ENCODE results near the gene RNF7. TPM values are rescaled to one million over a fixed set of nuclear protein-coding genes. Genes with fewer than 3 reads are reported as not detected.
A peak's percentile ranks its signal among the peaks of the same experiment; 100 is the strongest.

Gene RNF7
- total RNA-seq, 2 donors from 2014 or later = 106 to 111 TPM

- no peaks in the 10 kb centered on the region for H3K27me3 ChIP-seq (ENCODE audit: control insufficient read depth, insufficient read depth, low read length, poor library complexity, severe bottlenecking)
- no peaks in the 10 kb centered on the region for H3K4me1 ChIP-seq (ENCODE audit: control insufficient read depth, insufficient read depth, low read length)
- H3K27ac ChIP-seq (ENCODE audit: low read depth, low read length) = no peak overlapping the region
- no peaks in the 10 kb centered on the region for H3K36me3 Mint-ChIP-seq (ENCODE audit: low read depth)
- DNase-seq = no peak
- TF ChIP-seq CTCF (conservative IDR thresholded peaks at IDR 0.05) = no peak
- H3K9me3 Mint-ChIP-seq = peaks cover 2% of the 10 kb centered on the region
- H3K36me3 ChIP-seq (ENCODE audit: control insufficient read depth, insufficient read depth, low read length) = no peaks in the 10 kb centered on the region
- H3K27me3 Mint-ChIP-seq (ENCODE audit: insufficient read depth) = no peaks in the 10 kb centered on the region
- H3K4me3 ChIP-seq (ENCODE audit: low read length) = no peak overlapping the region
- H3K4me3 Mint-ChIP-seq = no peak overlapping the region
- H3K9me3 ChIP-seq (ENCODE audit: control insufficient read depth, low read length) = no peaks in the 10 kb centered on the region
- WGBS, 2 experiments (ENCODE audit: insufficient coverage in 1 of 2, insufficient read length in 1 of 2) = 95 to 97% methylated on average over 34 to 42 of the region's 42 CpGs
- H3K9ac ChIP-seq (ENCODE audit: extremely low read depth, low read length, poor library complexity, severe bottlenecking) = no peak overlapping the region
- H3K27ac Mint-ChIP-seq = no peak overlapping the region
- H3K4me1 Mint-ChIP-seq = peaks cover 1% of the 10 kb centered on the region
Observed at GRCh38 chr3:141777957-141778813, 40.1 kb downstream of the RNF7 start.

- peaks cover 14% of the 10 kb centered on the region for H3K4me1 Mint-ChIP-seq
- no peak overlapping the region for H3K4me3 Mint-ChIP-seq
- H3K4me3 ChIP-seq (ENCODE audit: low read length) = no peak overlapping the region
- DNase-seq = no peak
- no peak overlapping the region for H3K9ac ChIP-seq (ENCODE audit: extremely low read depth, low read length, poor library complexity, severe bottlenecking)
- WGBS, 2 experiments (ENCODE audit: insufficient coverage in 1 of 2, insufficient read length in 1 of 2) = 86 to 100% methylated on average over 1 of the region's 1 CpG
- no peaks in the 10 kb centered on the region for H3K36me3 Mint-ChIP-seq (ENCODE audit: low read depth)
- H3K27ac Mint-ChIP-seq = no peak overlapping the region
- no peaks in the 10 kb centered on the region for H3K9me3 ChIP-seq (ENCODE audit: control insufficient read depth, low read length)
- H3K27me3 ChIP-seq (ENCODE audit: control insufficient read depth, insufficient read depth, low read length, poor library complexity, severe bottlenecking) = no peaks in the 10 kb centered on the region
- H3K9me3 Mint-ChIP-seq = peaks cover 2% of the 10 kb centered on the region
- H3K27ac ChIP-seq (ENCODE audit: low read depth, low read length) = no peak overlapping the region
- TF ChIP-seq CTCF (conservative IDR thresholded peaks at IDR 0.05) = no peak
- H3K27me3 Mint-ChIP-seq (ENCODE audit: insufficient read depth) = no peaks in the 10 kb centered on the region
- no peaks in the 10 kb centered on the region for H3K36me3 ChIP-seq (ENCODE audit: control insufficient read depth, insufficient read depth, low read length)
- no peaks in the 10 kb centered on the region for H3K4me1 ChIP-seq (ENCODE audit: control insufficient read depth, insufficient read depth, low read length)
Observed at GRCh38 chr3:141779667-141780066, 41.6 kb downstream of the RNF7 start.

GRCh38 chr3:141782386-141782932 lies 44.4 kb downstream of the RNF7 start:
- 80 to 81% methylated on average over 3 to 4 of the region's 4 CpGs for WGBS, 2 experiments (ENCODE audit: insufficient coverage in 1 of 2, insufficient read length in 1 of 2)
- H3K4me3 Mint-ChIP-seq = no peak overlapping the region
- Histone ChIP-seq H3K9me3 (ENCODE audit: control insufficient read depth, low read length) (no peaks in the 10 kb centered on the region), H3K4me1 (ENCODE audit: control insufficient read depth, insufficient read depth, low read length) (no peaks in the 10 kb centered on the region), H3K27ac (ENCODE audit: low read depth, low read length) (no peak overlapping the region), H3K9ac (ENCODE audit: extremely low read depth, low read length, poor library complexity, severe bottlenecking) (no peak overlapping the region), H3K27me3 (ENCODE audit: control insufficient read depth, insufficient read depth, low read length, poor library complexity, severe bottlenecking) (no peaks in the 10 kb centered on the region), H3K4me3 (ENCODE audit: low read length) (no peak overlapping the region), H3K36me3 (ENCODE audit: control insufficient read depth, insufficient read depth, low read length) (no peaks in the 10 kb centered on the region)
- peaks cover 2% of the 10 kb centered on the region for H3K9me3 Mint-ChIP-seq
- TF ChIP-seq CTCF (conservative IDR thresholded peaks at IDR 0.05) = peak; percentile 62
- peak; percentile 55 for DNase-seq
- no peak overlapping the region for H3K27ac Mint-ChIP-seq
- H3K36me3 Mint-ChIP-seq (ENCODE audit: low read depth) = no peaks in the 10 kb centered on the region
- H3K4me1 Mint-ChIP-seq = peaks cover 14% of the 10 kb centered on the region
- H3K27me3 Mint-ChIP-seq (ENCODE audit: insufficient read depth) = no peaks in the 10 kb centered on the region

Measured in endodermal cell (in vitro differentiated cells).